ENCODE data around the gene CACNA1D.
"Not testable (repeated sequence)": the region's sequence is repeated elsewhere in the genome, so short reads cannot be mapped to it uniquely, and the experiment has no call there.

CACNA1D gene

GRCh38 chr3:53650928-53651661, 156.7 kb downstream of the CACNA1D start:
- TF ChIP-seq CTCF (IDR thresholded peaks at IDR 0.05; ENCODE audit: control extremely low read depth, extremely low read depth, low read depth, missing control alignments): no peak
- ChIA-PET CTCF (interaction anchor here (1.0 to 2.0 kb wide), 3 partner anchors 18 to 132 kb away, joined by 3 to 4 read pairs (median 3); no protein-coding TSS in a partner anchor), POLR2A (no interaction called here)
- no peak for DNase-seq (ENCODE audit: extremely low spot score)

GRCh38 chr3:53651927-53652326, 157.5 kb downstream of the CACNA1D start:
- no peak for TF ChIP-seq CTCF (IDR thresholded peaks at IDR 0.05; ENCODE audit: control extremely low read depth, extremely low read depth, low read depth, missing control alignments)
- ChIA-PET POLR2A (no interaction called here), CTCF (interaction anchor here (1.1 kb wide), 1 partner anchor 58 kb away, joined by 3 read pairs; no protein-coding TSS in a partner anchor)
- DNase-seq (ENCODE audit: extremely low spot score): no peak

GRCh38 chr3:53657651-53658050, 163.2 kb downstream of the CACNA1D start:
- POLR2A ChIA-PET: no interaction called here
- DNase-seq (ENCODE audit: extremely low spot score): no peak
- no peak for TF ChIP-seq CTCF (IDR thresholded peaks at IDR 0.05; ENCODE audit: control extremely low read depth, extremely low read depth, low read depth, missing control alignments)
- CTCF ChIA-PET: interaction anchor here (1.6 kb wide), 1 partner anchor 12 kb away, joined by 4 read pairs; no protein-coding TSS in a partner anchor

DNA sequence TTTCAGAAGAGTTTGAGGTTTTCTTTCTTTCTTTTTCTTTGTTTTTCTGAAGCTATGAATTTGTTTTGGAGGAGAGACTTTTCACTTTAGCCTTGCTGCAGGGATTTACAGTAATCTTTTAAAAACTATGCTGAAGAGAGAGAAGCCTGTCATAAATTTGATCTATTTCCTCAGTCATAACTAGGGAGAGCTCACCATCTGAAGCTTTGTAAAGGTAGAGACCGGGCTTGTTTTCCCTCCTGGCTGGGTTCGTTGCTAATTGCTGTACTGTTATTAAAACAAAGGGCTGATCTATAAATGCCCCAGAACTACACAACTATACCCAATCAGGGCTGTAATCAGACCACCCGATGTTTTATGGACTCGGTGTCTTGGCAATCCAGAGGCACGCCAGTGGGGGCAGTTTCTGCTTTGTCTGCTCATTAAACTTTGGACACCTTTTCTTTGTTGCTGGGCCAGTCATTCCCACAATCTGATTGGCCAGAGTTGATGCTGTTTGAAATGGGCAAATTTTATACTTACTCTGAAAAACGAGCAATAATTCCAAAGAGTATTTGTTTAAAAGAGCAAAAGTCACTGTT, 164.3 kb downstream of the CACNA1D start:
- CTCF ChIA-PET: interaction anchor here (1.4 to 1.6 kb wide), 2 partner anchors 11 to 28 kb away, joined by 4 to 5 read pairs; no protein-coding TSS in a partner anchor
- POLR2A ChIA-PET: no interaction called here
- no peak for TF ChIP-seq CTCF (IDR thresholded peaks at IDR 0.05; ENCODE audit: control extremely low read depth, extremely low read depth, low read depth, missing control alignments)
- no peak for DNase-seq (ENCODE audit: extremely low spot score)

DNA sequence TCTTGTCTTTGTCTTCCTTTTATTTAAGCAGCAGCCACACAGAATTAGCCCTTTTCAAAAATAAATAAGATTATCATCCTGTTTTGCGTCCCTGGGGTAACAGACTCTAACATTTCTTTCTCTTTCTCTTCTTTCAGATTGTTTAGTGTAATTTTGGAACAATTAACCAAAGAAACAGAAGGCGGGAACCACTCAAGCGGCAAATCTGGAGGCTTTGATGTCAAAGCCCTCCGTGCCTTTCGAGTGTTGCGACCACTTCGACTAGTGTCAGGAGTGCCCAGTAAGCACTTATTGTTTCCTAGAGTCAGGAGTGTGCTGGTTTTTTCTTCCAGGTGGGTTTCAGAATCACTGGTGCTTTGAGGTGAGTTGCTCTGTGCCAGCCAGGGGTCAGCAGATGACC, 165.6 kb downstream of the CACNA1D start:
- ChIA-PET POLR2A (no interaction called here), CTCF (no interaction called here)
- no peak for DNase-seq (ENCODE audit: extremely low spot score)
- TF ChIP-seq CTCF (IDR thresholded peaks at IDR 0.05; ENCODE audit: control extremely low read depth, extremely low read depth, low read depth, missing control alignments): no peak

GRCh38 chr3:53661480-53661879, 167.1 kb downstream of the CACNA1D start:
- CTCF ChIA-PET: interaction anchor here (1.3 kb wide), 1 partner anchor 36 kb away, joined by 5 read pairs; no protein-coding TSS in a partner anchor
- no peak for TF ChIP-seq CTCF (IDR thresholded peaks at IDR 0.05; ENCODE audit: control extremely low read depth, extremely low read depth, low read depth, missing control alignments)
- DNase-seq (ENCODE audit: extremely low spot score): no peak
- POLR2A ChIA-PET: no interaction called here

GRCh38 chr3:53664812-53665211, 170.4 kb downstream of the CACNA1D start:
- POLR2A ChIA-PET; CTCF ChIA-PET; DNase-seq (ENCODE audit: extremely low spot score): not testable (repeated sequence)

Data from GM10248 (cell line).